Measurements from ENCODE around the gene PAK1IP1. TPM values are rescaled to one million over a fixed set of nuclear protein-coding genes. Genes with fewer than 3 reads are reported as not detected.
"Not testable (repeated sequence)": the region's sequence is repeated elsewhere in the genome, so short reads cannot be mapped to it uniquely, and the experiment has no call there.

PAK1IP1 gene
- total RNA-seq, 2 experiments from 2014 or later: 35.6 to 39.4 TPM

DNA sequence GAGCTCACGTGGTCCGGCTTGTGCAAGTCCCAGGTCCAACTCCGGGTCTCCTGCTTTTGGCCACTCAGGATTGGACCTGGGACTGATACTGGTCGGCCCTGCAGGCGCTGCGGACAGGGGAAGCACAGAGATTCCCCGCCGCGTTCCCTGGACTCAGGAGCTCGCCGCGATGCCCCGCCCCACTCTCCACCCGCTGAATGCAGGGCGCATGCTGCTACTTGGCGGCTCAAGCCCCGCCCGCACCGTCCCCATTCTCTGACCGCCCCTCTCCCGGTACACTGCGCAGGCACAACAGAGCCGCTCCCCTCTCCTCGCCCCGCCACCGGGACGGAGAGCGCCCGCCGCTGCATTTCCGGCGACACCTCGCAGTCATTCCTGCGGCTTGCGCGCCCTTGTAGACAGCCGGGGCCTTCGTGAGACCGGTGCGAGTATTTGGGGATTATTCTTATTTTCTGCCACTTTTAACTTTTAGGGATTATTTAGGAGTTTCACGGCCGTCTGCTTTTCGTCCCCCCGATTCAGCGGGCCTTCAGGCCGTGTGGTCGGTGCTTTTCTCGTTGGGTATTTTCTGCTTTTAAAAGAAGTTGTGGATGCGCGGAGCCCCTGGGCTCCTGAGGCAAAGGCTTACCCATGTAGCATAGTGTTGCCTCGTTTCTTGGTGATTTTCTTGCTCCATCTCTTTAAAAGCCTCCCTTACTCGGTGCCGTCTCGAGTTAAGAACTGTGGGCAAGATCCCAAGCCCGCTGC, 28.2 kb downstream of the PAK1IP1 start, which contains the start of gene TMEM14C:
Gene TMEM14C, plus strand, starts transcription at position 251 of the 747 bp plus-strand sequence. CDS start 1,544 bp downstream, outside the sequence.
- intact Hi-C loops (cut with DNase I, micrococcal nuclease): loop anchor here (1.0 to 2.0 kb wide), 5 partner anchors 24 to 370 kb away; partner anchors contain the start of genes C6orf52 (in 2 of the 2), PAK1IP1 (in 2 of the 2), TMEM14B (in 2 of the 2) and SMIM13 (in 1 of the 2)
- ChIA-PET CTCF (interaction anchor here (0.7 to 1.2 kb wide), 3 partner anchors 15 to 212 kb away, joined by 3 read pairs; no protein-coding TSS in a partner anchor), POLR2A (interaction anchor here (1.0 to 4.2 kb wide), 3 partner anchors 24 to 115 kb away, joined by 4 to 29 read pairs (median 19); partner anchors contain the start of genes C6orf52, MAK, PAK1IP1 and TMEM14B)
- Mint-ChIP-seq H3K4me3 (peak within 1 kb of the TSS; percentile 92), H3K4me1 (peaks cover 49% of the 10 kb centered on the region), H3K36me3 (ENCODE audit: low read depth) (peaks cover 24% of the 10 kb centered on the region), H3K9me3 (ENCODE audit: low read depth) (peaks cover 6% of the 10 kb centered on the region), H3K27me3 (no peaks in the 10 kb centered on the region), H3K27ac (peak within 1 kb of the TSS; percentile 93)
- ATAC-seq: peak; percentile 95
- DNase-seq: peak; percentile 94

DNA sequence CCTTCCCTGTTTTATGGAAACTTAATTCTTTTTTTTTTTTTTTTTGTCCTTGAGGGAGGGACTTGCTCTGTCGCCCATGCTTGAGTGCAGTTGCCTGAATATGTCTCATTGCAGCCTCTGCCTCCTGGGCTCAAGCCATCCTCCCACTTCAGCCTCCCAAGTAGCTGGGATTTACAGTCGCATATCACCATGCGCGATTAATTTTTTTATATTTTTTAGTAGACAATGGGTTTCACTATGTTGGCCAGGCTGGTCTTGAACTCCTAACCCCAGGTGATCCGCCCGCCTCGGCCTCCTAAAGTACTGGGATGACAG, 28.8 kb downstream of the PAK1IP1 start:
- peaks cover 48% of the 10 kb centered on the region for H3K4me1 Mint-ChIP-seq
- intact Hi-C loops (cut with DNase I, micrococcal nuclease): loop anchor here (1.0 to 2.0 kb wide), 3 partner anchors 24 to 77 kb away; partner anchors contain the start of genes C6orf52 (in 2 of the 2), PAK1IP1 (in 2 of the 2) and TMEM14B (in 2 of the 2)
- H3K27me3 Mint-ChIP-seq: no peaks in the 10 kb centered on the region
- H3K9me3 Mint-ChIP-seq (ENCODE audit: low read depth): peaks cover 4% of the 10 kb centered on the region
- peak overlapping the region; percentile 92 for H3K4me3 Mint-ChIP-seq
- ChIA-PET POLR2A (no interaction called here), CTCF (interaction anchor here (0.7 to 1.2 kb wide), 3 partner anchors 15 to 212 kb away, joined by 3 to 9 read pairs (median 3); no protein-coding TSS in a partner anchor)
- H3K27ac Mint-ChIP-seq: peak overlapping the region; percentile 93
- DNase-seq (peak; percentile 18), ATAC-seq (no peak)
- H3K36me3 Mint-ChIP-seq (ENCODE audit: low read depth): peaks cover 27% of the 10 kb centered on the region

DNA sequence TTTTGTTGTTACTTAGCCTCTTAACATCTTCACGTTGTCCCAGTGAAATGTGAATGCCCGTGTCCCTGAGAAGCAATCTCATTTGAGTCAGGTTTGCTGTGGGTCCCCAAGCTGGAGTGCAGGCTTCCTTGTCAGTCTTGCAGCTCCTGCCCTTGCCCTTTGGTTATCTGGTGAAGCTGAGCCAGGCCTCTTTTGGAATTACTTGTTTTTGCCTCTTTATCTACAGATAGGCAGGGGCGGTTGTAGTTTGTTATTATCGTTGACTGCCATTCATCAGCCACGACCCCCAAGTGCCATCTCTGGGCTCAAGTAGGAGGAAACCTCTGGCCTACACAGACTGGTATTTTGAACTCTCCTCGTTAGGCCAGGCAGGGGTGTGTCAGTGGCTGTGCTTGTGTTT, 30.3 kb downstream of the PAK1IP1 start:
- peaks cover 27% of the 10 kb centered on the region for H3K36me3 Mint-ChIP-seq (ENCODE audit: low read depth)
- CTCF ChIA-PET: interaction anchor here (1.0 to 1.2 kb wide), 2 partner anchors 21 to 35 kb away, joined by 4 to 9 read pairs; no protein-coding TSS in a partner anchor
- no peaks in the 10 kb centered on the region for H3K27me3 Mint-ChIP-seq
- peak overlapping the region; percentile 14 for H3K27ac Mint-ChIP-seq
- no peak overlapping the region for H3K4me3 Mint-ChIP-seq
- intact Hi-C loops (cut with DNase I, micrococcal nuclease): no loop called here
- no peak for DNase-seq
- no peaks in the 10 kb centered on the region for H3K9me3 Mint-ChIP-seq (ENCODE audit: low read depth)
- no peak for ATAC-seq
- H3K4me1 Mint-ChIP-seq: peaks cover 37% of the 10 kb centered on the region
- POLR2A ChIA-PET: interaction anchor here (0.6 kb wide), 1 partner anchor 113 kb away, joined by 3 read pairs; the partner anchor contains the start of gene MAK

DNA sequence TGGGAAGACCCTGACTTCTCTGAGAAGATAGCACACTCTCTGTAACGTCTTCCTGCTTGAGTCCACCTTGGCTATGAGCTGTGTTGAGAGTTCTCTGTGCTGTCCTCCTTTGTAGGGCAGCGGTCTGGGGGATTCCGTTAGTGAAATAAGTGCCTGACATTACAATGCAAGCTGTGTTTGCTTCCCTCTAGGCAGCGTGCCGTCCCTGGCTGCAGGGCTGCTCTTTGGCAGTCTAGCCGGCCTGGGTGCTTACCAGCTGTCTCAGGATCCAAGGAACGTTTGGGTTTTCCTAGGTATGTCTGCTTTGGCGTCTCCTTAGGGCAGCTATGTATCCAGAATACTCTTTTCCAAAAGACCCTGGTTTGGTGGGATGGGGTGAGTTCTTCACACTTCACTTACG, 30.9 kb downstream of the PAK1IP1 start:
- ChIA-PET POLR2A (no interaction called here), CTCF (interaction anchor here (0.9 kb wide), 1 partner anchor 76 kb away, joined by 4 read pairs; no protein-coding TSS in a partner anchor)
- H3K9me3 Mint-ChIP-seq (ENCODE audit: low read depth): no peaks in the 10 kb centered on the region
- peaks cover 37% of the 10 kb centered on the region for H3K4me1 Mint-ChIP-seq
- peaks cover 32% of the 10 kb centered on the region for H3K36me3 Mint-ChIP-seq (ENCODE audit: low read depth)
- intact Hi-C loops (cut with DNase I, micrococcal nuclease): no loop called here
- no peaks in the 10 kb centered on the region for H3K27me3 Mint-ChIP-seq
- ATAC-seq: no peak
- no peak overlapping the region for H3K4me3 Mint-ChIP-seq
- DNase-seq: no peak
- H3K27ac Mint-ChIP-seq: peak overlapping the region; percentile 71

DNA sequence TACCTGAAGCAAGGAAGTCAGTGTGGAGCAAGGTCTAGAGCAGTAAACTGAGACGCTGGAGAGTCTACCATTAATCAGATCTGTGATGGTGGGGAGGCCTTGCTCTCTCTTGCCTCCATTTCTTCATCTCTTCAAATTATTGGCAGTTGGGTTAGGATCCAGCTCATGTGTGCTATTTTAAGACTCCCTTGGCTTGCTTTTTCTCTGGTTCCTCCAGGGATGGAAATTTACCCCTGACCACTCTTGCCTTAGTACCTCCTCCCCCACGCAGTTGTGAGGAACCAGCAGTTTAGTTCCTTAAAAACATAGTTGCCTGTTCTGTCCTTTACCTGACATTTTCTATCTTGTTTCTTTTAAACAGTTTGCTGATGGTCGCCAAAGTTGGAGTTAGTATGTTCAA, 35.5 kb downstream of the PAK1IP1 start:
- intact Hi-C loops (cut with DNase I, micrococcal nuclease): no loop called here
- H3K27ac Mint-ChIP-seq: no peak overlapping the region

DNA sequence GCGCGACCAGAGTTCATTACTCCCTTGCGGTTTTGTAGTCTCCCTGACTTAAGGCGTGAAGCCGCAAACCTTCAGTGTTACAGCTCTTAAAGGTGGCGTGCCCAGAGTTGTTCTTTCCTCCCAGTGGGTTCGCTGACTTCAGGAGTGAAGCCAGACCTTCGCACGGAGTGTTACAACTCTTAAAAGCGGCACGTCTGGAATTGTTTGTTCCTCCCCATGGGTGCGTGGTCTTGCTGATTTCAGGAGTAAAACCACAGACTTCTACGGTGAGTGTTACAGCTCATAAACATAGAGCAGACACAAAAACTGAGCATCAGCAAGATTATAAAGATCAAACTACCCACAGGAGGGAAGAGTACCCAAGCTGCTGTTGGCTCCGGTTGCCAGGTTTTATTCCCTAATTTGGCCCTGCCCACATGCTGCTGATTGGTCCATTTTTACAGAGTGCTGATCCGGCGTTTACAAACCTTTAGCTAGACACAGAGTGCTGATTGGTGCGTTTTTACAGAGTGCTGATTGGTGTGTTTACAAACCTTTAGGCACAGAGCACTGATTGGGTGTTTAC, 38.5 kb downstream of the PAK1IP1 start:
- no peak overlapping the region for H3K4me3 Mint-ChIP-seq
- ATAC-seq (no peak), DNase-seq (no peak)
- H3K27ac Mint-ChIP-seq: no peak overlapping the region
- H3K36me3 Mint-ChIP-seq (ENCODE audit: low read depth): peaks cover 24% of the 10 kb centered on the region
- CTCF ChIA-PET: interaction anchor here (0.9 kb wide), 1 partner anchor 26 kb away, joined by 3 read pairs; no protein-coding TSS in a partner anchor
- intact Hi-C loops (cut with DNase I, micrococcal nuclease): no loop called here
- no peaks in the 10 kb centered on the region for H3K27me3 Mint-ChIP-seq
- POLR2A ChIA-PET: no interaction called here
- H3K4me1 Mint-ChIP-seq: no peaks in the 10 kb centered on the region
- H3K9me3 Mint-ChIP-seq (ENCODE audit: low read depth): no peaks in the 10 kb centered on the region

More for the DNA sequence above, 35.5 kb downstream of the PAK1IP1 start:
- ATAC-seq (no peak), DNase-seq (no peak)
- ChIA-PET CTCF (interaction anchor here (0.9 kb wide), 1 partner anchor 29 kb away, joined by 3 read pairs; no protein-coding TSS in a partner anchor), POLR2A (no interaction called here)
- Mint-ChIP-seq H3K4me3 (no peak overlapping the region), H3K27me3 (no peaks in the 10 kb centered on the region), H3K36me3 (ENCODE audit: low read depth) (peaks cover 44% of the 10 kb centered on the region), H3K4me1 (peaks cover 7% of the 10 kb centered on the region), H3K9me3 (ENCODE audit: low read depth) (no peaks in the 10 kb centered on the region)

DNA sequence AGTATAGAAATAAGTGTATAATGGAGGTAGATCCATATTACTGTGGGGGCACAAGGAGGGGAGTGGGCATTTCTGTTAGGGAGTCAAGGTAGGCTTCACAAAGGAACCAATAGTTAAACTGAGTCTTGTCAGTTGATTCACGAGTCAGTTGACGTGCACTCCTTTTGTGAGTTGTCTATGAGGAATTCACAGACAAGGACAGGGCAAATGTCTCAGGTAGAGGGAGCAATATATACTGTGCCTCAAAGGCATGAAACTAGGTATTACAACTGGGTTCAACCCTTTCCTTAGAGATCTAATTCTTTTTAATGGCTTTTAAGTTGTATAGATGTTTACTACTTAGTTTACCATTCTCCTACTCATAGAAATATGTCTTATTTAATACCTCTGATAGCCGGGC, 39.1 kb downstream of the PAK1IP1 start:
- Mint-ChIP-seq H3K4me3 (no peak overlapping the region), H3K36me3 (ENCODE audit: low read depth) (peaks cover 19% of the 10 kb centered on the region), H3K9me3 (ENCODE audit: low read depth) (no peaks in the 10 kb centered on the region), H3K27me3 (no peaks in the 10 kb centered on the region), H3K4me1 (no peaks in the 10 kb centered on the region), H3K27ac (no peak overlapping the region)
- ChIA-PET CTCF (interaction anchor here (0.9 kb wide), 1 partner anchor 26 kb away, joined by 3 read pairs; no protein-coding TSS in a partner anchor), POLR2A (no interaction called here)
- DNase-seq: no peak
- no peak for ATAC-seq
- intact Hi-C loops (cut with DNase I, micrococcal nuclease): no loop called here

DNA sequence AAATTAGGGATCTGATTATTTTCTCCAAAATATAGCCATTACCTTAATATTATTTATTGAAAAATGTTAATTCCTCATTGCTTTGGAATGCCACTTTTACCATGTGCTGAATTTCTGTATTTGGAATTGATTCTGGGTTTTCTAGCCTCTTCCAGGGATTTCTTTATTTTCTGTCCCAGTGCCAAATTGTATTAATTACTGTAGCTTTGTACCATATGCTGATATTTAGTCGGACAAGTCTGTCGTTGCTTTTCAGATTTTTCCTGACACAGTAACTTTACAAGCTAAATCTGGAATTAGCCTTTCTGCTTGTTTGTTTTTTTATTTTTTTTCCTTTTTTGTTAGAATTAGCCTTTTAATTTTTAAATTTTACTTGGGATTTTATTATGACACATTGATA, 42.0 kb downstream of the PAK1IP1 start:
- peaks cover 16% of the 10 kb centered on the region for H3K36me3 Mint-ChIP-seq (ENCODE audit: low read depth)
- intact Hi-C loops (cut with DNase I, micrococcal nuclease): no loop called here
- no peaks in the 10 kb centered on the region for H3K4me1 Mint-ChIP-seq
- H3K27ac Mint-ChIP-seq: no peak overlapping the region
- H3K9me3 Mint-ChIP-seq (ENCODE audit: low read depth): no peaks in the 10 kb centered on the region
- ATAC-seq: no peak
- no peak for DNase-seq
- no peak overlapping the region for H3K4me3 Mint-ChIP-seq
- ChIA-PET CTCF (interaction anchor here (0.5 to 1.1 kb wide), 3 partner anchors 9 to 64 kb away, joined by 3 to 4 read pairs (median 3); no protein-coding TSS in a partner anchor), POLR2A (no interaction called here)
- H3K27me3 Mint-ChIP-seq: no peaks in the 10 kb centered on the region

DNA sequence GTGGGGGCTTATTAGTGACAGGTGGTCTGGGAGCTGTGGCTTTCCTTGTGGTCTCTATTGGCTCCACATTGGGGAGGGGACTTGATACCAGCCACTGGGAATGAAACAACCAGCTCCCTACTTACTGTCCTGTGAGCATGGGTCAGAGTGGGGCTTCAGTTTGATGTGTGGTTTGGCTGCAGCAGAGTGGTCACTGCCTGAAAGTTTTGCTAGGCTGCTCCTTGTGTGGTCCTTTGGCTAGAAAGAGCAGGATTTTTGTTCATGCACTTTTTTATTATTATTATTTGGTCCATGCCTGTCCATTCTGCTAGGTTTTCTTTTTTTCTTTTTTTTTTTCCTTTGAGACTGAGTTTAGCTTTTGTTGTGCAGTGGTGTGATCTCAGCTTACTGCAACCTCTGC, 45.3 kb downstream of the PAK1IP1 start:
- no peak overlapping the region for H3K4me3 Mint-ChIP-seq
- H3K27me3 Mint-ChIP-seq: no peaks in the 10 kb centered on the region
- H3K27ac Mint-ChIP-seq: no peak overlapping the region
- intact Hi-C loops (cut with DNase I, micrococcal nuclease): no loop called here
- CTCF ChIA-PET: no interaction called here
- ATAC-seq: no peak
- no peak for DNase-seq
- no peaks in the 10 kb centered on the region for H3K4me1 Mint-ChIP-seq
- peaks cover 3% of the 10 kb centered on the region for H3K36me3 Mint-ChIP-seq (ENCODE audit: low read depth)
- no peaks in the 10 kb centered on the region for H3K9me3 Mint-ChIP-seq (ENCODE audit: low read depth)
- POLR2A ChIA-PET: no interaction called here

DNA sequence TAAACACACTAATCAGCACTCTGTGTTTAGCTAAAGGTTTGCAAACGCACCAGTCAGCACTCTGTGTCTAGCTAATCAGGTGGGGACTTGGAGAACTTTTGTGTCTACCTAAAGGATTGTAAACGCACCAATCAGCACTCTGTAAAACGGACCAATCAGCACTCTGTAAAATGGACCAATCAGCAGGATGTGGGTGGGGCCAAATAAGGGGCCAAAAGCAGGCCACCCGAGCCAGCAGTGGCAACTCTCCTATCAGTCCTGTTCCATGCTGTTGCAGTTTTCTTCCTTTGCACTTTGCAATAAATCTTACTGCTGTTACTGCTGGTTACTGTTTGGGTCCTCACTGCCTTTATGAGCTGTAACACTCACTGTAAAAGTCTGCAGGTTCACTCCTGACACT, 46.9 kb downstream of the PAK1IP1 start:
- H3K36me3 Mint-ChIP-seq (ENCODE audit: low read depth); H3K4me1 Mint-ChIP-seq; H3K9me3 Mint-ChIP-seq (ENCODE audit: low read depth); ATAC-seq; H3K4me3 Mint-ChIP-seq; H3K27ac Mint-ChIP-seq; CTCF ChIA-PET; H3K27me3 Mint-ChIP-seq; intact Hi-C loops (cut with DNase I, micrococcal nuclease): not testable (repeated sequence)
- POLR2A ChIA-PET: interaction anchor here (0.5 kb wide), 1 partner anchor 47 kb away, joined by 5 read pairs; the partner anchor contains the start of gene PAK1IP1
- peak; percentile 17 for DNase-seq

DNA sequence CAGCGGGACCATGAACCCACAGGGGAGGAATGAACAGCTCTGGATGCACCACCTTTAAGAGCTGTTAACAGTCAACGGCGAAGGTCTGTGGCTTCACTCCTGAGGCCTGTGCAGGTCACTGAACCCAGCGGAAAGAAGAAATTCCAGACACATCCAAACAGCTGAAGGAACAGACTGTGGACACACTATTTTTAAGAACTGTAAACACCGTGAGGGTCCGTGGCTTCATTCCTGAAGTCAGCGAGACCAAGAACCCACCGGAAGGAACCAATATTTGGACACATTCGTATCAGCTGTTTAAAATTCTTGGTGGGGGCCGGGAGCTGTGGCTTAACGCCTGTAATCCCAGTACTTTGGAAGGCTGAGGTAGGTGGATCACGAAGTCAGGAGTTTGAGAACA, 47.5 kb downstream of the PAK1IP1 start:
- ATAC-seq (no peak), DNase-seq (no peak)
- Mint-ChIP-seq H3K4me3 (no peak overlapping the region), H3K27ac (no peak overlapping the region), H3K36me3 (ENCODE audit: low read depth) (peaks cover 4% of the 10 kb centered on the region), H3K9me3 (ENCODE audit: low read depth) (no peaks in the 10 kb centered on the region), H3K27me3 (no peaks in the 10 kb centered on the region), H3K4me1 (peaks cover 10% of the 10 kb centered on the region)
- intact Hi-C loops (cut with DNase I, micrococcal nuclease): no loop called here
- ChIA-PET POLR2A (interaction anchor here (0.5 to 0.6 kb wide), 2 partner anchors 47 to 588 kb away, joined by 4 to 5 read pairs; partner anchors contain the start of gene PAK1IP1), CTCF (interaction anchor here (0.8 to 1.4 kb wide), 2 partner anchors 24 to 31 kb away, joined by 3 read pairs; no protein-coding TSS in a partner anchor)

Data from activated CD4-positive, alpha-beta T cell treated with anti-CD3 and anti-CD28 coated beads for 36 hours (primary cell).